Activated CD4-positive, alpha-beta T cell treated with anti-CD3 and anti-CD28 coated beads for 36 hours (primary cell): ENCODE results near the gene FARS2. TPM values are rescaled to one million over a fixed set of nuclear protein-coding genes. Genes with fewer than 3 reads are reported as not detected.

ENCODE experiments used
- ATAC-seq: fragments of 200-7000 bp; cut with Tn5 transposase; one replicate; pipeline ENCODE4 v1.10.0; 2021; ENCODE audit warnings: mild to moderate bottlenecking, moderate library complexity
- CTCF ChIA-PET: fragments of 350-600 bp; sonication (Branson Sonifier 250); formaldehyde crosslinking; loops from one replicate; lab custom pipeline; 2021; ENCODE audit warnings: antibody characterized with exemption; lab: Charles Lee
- POLR2A ChIA-PET: fragments of 350-600 bp; sonication (Branson Sonifier 250); formaldehyde crosslinking; loops from one replicate; lab custom pipeline; 2021; ENCODE audit warnings: antibody characterized with exemption, inconsistent platforms; lab: Charles Lee
- DNase-seq: peaks from one replicate; pipeline ENCODE4 v3.0.0-alpha.2; 2020
- H3K27ac Mint-ChIP-seq: one replicate; pipeline ENCODE4 v1.8.0; 2021; ENCODE audit warnings: mixed read lengths
- H3K27me3 Mint-ChIP-seq: one replicate; pipeline ENCODE4 v1.8.0; 2021; ENCODE audit warnings: mixed read lengths
- H3K36me3 Mint-ChIP-seq: one replicate; pipeline ENCODE4 v1.8.0; 2021; ENCODE audit warnings: low read depth, mixed read lengths
- H3K4me1 Mint-ChIP-seq: one replicate; pipeline ENCODE4 v1.8.0; 2021; ENCODE audit warnings: mixed read lengths
- H3K4me3 Mint-ChIP-seq: one replicate; pipeline ENCODE4 v1.8.0; 2021; ENCODE audit warnings: mild to moderate bottlenecking, moderate library complexity, mixed read lengths
- H3K9me3 Mint-ChIP-seq: one replicate; pipeline ENCODE4 v1.8.0; 2021; ENCODE audit warnings: low read depth, mixed read lengths
- intact Hi-C, 2 experiments: fragments of 100-400 bp; cut with DNase I in 1 of 2; cut with micrococcal nuclease in 1 of 2; formaldehyde crosslinking; loops; one replicate each; pipeline versions ENCODE4 v1.14.2 to v1.15.1; 2022 to 2024; cut with DNase I, micrococcal nuclease
- total RNA-seq, 2 experiments: library from RNA; stranded (reverse); gene quantifications; one replicate each; pipeline ENCODE4 v1.2.3, GENCODE V29; 2021

The FARS2 gene
- total RNA-seq, 2 experiments from 2014 or later: 17.6 to 18.4 TPM

DNA sequence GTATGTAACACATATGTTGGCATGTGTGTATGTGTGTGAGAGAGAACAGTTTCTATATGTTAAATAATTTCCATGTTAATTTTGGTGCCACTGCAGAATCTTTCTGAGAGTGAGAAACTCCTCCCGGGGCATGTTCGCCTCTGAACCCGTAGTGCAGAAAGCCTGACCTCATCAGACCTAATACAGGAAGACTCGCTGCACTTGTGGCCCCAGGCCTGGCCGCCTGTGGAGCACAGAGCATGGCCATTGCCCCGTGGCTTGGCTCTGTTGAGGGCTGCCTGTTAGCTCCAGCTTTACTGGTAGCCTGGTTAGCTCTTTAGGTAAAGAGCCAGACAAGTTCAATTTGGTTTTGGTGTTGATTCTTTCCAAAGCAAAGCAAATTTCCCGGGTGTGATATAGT lies 25.5 kb downstream of the FARS2 start:
- no peak for ATAC-seq
- Mint-ChIP-seq H3K36me3 (peaks cover 9% of the 10 kb centered on the region), H3K27me3 (no peaks in the 10 kb centered on the region), H3K9me3 (no peaks in the 10 kb centered on the region), H3K4me1 (peaks cover 47% of the 10 kb centered on the region), H3K4me3 (no peak overlapping the region), H3K27ac (peak overlapping the region; percentile 68)
- DNase-seq: no peak
- ChIA-PET POLR2A (no interaction called here), CTCF (interaction anchor here (0.9 kb wide), 1 partner anchor 16 kb away, joined by 3 read pairs; no protein-coding TSS in a partner anchor)
- intact Hi-C loops: no loop called here

DNA sequence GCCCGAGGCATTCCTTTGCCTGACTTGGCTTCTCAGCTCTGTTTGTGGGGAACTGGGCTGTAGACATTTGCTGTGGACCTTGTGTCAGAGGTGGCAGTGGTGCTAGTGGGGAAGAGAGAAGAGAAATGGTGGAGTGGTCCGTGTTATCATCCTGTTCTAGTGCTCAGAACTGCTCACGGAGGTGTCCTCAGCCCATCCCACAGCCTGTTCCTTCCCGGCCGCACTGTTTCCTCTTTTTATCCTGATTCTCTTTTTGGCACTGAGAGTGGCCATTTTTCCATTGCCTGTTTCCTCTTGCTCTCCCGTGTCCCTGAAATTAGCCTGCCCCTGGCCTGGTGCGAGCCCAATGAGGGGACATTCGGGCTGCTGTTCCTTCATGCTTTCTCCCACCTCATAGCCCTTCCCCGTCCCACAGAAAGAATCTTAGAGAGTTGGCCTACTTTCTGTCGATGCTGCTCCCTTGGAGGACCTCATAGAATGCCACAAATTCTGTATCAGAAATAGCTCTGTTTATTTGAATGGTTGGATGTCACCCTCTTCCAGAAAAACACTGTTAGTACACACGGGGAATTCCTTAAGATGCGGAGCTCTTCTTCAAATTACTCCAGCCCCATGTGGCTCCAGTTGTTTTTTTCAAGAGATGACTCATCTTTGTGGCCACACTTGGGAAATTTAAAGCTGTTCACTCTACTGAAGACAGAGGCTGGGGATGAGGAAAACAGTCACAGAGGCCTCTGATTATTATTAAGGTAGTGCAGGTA lies 26.1 kb downstream of the FARS2 start:
- peaks cover 9% of the 10 kb centered on the region for H3K36me3 Mint-ChIP-seq
- POLR2A ChIA-PET: no interaction called here
- no peaks in the 10 kb centered on the region for H3K27me3 Mint-ChIP-seq
- H3K4me1 Mint-ChIP-seq: peaks cover 50% of the 10 kb centered on the region
- DNase-seq: no peak
- ATAC-seq: peak; percentile 20
- H3K4me3 Mint-ChIP-seq: no peak overlapping the region
- intact Hi-C loops: no loop called here
- H3K9me3 Mint-ChIP-seq: no peaks in the 10 kb centered on the region
- H3K27ac Mint-ChIP-seq: peak overlapping the region; percentile 68
- CTCF ChIA-PET: interaction anchor here (0.9 kb wide), 3 partner anchors 15 to 144 kb away, joined by 3 to 4 read pairs (median 3); no protein-coding TSS in a partner anchor

DNA sequence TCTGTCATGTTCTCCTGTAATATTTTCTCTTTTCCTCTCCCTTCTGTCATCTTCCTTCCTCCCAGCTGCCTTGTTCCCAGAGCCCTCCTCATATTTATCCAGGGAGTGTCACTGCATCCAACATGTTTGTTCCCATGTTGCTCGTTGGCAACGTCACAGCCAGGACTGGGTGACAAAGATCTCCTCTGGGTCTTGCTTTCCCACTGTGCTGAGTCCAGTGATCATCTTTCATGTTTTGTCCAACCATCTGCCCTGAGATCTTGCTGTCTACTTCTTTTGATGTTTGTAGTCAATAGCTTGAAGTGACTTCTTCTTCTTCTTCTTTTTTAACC lies 26.6 kb downstream of the FARS2 start:
- Mint-ChIP-seq H3K27ac (peak overlapping the region; percentile 68), H3K27me3 (no peaks in the 10 kb centered on the region), H3K9me3 (no peaks in the 10 kb centered on the region), H3K4me1 (peaks cover 52% of the 10 kb centered on the region), H3K4me3 (no peak overlapping the region), H3K36me3 (peaks cover 9% of the 10 kb centered on the region)
- intact Hi-C loops: no loop called here
- ChIA-PET CTCF (interaction anchor here (0.6 to 0.9 kb wide), 4 partner anchors 15 to 926 kb away, joined by 3 to 4 read pairs (median 3); no protein-coding TSS in a partner anchor), POLR2A (no interaction called here)
- ATAC-seq (no peak), DNase-seq (no peak)

DNA sequence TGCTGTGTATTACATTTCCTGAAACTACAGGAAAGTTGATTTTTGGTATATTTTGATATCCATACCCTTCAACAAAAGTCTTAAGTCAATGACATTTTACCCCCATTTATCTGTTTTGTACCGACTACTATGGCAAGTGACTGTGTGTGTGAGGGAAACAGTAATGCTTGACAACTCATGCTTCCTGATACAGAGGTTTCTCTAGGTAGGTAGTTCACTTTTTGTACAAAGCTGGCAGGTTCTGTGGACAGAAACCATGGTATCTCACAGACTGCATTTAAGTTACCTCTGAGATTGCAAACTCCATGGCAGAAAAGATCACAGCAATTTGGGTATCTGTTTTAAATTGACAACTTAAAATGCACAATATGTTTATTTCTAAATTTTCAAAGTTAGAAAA lies 28.8 kb downstream of the FARS2 start:
- H3K4me3 Mint-ChIP-seq: no peak overlapping the region
- no peaks in the 10 kb centered on the region for H3K9me3 Mint-ChIP-seq
- H3K27me3 Mint-ChIP-seq: no peaks in the 10 kb centered on the region
- POLR2A ChIA-PET: no interaction called here
- intact Hi-C loops: no loop called here
- CTCF ChIA-PET: interaction anchor here (1.1 to 1.3 kb wide), 5 partner anchors 10 to 27 kb away, joined by 3 to 9 read pairs (median 3); no protein-coding TSS in a partner anchor
- peaks cover 9% of the 10 kb centered on the region for H3K36me3 Mint-ChIP-seq
- H3K4me1 Mint-ChIP-seq: peaks cover 62% of the 10 kb centered on the region
- DNase-seq: no peak
- H3K27ac Mint-ChIP-seq: no peak overlapping the region
- ATAC-seq: no peak

DNA sequence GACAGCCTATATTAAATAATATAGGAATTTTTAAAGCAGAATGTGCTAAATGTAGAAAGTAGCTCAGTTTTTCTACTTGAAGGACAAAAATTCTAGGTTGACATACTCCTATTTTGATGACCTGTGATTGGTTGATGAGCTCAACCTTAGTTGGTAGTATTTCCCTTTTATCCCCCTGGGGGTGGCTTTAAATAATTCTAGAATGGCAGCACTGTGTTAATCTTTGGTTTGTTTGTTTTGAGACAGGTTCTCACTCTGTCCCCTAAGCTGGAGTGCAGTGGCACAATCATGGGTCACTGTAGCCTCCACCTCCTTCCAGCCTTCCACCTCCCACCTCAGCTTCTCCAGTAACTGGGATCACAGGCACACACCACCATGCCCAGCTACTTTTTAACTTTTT lies 29.2 kb downstream of the FARS2 start:
- intact Hi-C loops: no loop called here
- H3K27me3 Mint-ChIP-seq: no peaks in the 10 kb centered on the region
- no peak for ATAC-seq
- DNase-seq: no peak
- ChIA-PET POLR2A (interaction anchor here (0.7 kb wide), 1 partner anchor 16 kb away, joined by 3 read pairs; no protein-coding TSS in a partner anchor), CTCF (interaction anchor here (1.1 to 1.3 kb wide), 5 partner anchors 10 to 27 kb away, joined by 3 to 9 read pairs (median 3); no protein-coding TSS in a partner anchor)
- H3K36me3 Mint-ChIP-seq: peaks cover 9% of the 10 kb centered on the region
- no peak overlapping the region for H3K4me3 Mint-ChIP-seq
- H3K9me3 Mint-ChIP-seq: no peaks in the 10 kb centered on the region
- no peak overlapping the region for H3K27ac Mint-ChIP-seq
- H3K4me1 Mint-ChIP-seq: peaks cover 60% of the 10 kb centered on the region

DNA sequence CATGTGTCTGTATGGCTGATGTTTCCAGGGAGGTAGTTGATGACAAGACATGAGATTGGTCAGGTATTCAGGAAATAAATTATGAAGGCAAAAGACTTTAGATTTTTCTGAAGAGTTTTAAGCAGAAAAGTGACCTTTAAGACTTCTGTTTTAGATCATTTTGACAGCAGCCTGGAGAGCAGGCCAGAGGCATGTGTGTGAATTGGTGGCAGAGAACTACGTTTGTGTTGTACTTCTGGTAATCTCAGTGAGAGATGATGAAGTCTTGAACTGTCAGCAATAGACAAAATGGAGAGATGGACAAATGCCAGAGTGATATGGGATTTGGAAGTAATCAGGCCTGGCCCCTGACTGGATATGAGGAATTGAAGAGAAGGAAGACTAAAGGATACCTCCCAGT lies 30.8 kb downstream of the FARS2 start:
- H3K36me3 Mint-ChIP-seq: peaks cover 15% of the 10 kb centered on the region
- H3K4me1 Mint-ChIP-seq: peaks cover 62% of the 10 kb centered on the region
- no peaks in the 10 kb centered on the region for H3K9me3 Mint-ChIP-seq
- H3K4me3 Mint-ChIP-seq: no peak overlapping the region
- no peak for DNase-seq
- ChIA-PET CTCF (interaction anchor here (1.6 kb wide), 1 partner anchor 148 kb away, joined by 5 read pairs; no protein-coding TSS in a partner anchor), POLR2A (no interaction called here)
- no peak overlapping the region for H3K27ac Mint-ChIP-seq
- ATAC-seq: no peak
- no peaks in the 10 kb centered on the region for H3K27me3 Mint-ChIP-seq
- intact Hi-C loops: no loop called here

DNA sequence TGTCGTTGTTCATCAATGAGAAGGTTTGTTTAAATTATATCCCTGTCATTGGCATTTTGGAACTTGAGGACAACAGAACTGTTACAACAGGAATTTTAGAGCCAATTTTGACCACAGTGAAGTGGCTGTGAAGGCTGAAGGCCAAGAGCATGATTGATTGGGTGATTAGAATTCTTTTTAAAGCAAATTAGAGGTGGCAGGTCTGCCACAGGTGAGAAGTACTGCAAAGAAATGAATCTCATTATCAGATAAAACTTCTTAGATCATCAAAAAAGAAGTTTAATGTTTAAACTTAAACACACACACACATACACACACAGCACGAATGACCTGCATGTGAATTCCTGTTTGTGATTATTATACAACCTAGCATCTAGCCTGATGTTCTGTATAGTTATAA lies 32.4 kb downstream of the FARS2 start:
- CTCF ChIA-PET: interaction anchor here (0.7 kb wide), 1 partner anchor 364 kb away, joined by 4 read pairs; no protein-coding TSS in a partner anchor
- Mint-ChIP-seq H3K4me3 (no peak overlapping the region), H3K9me3 (no peaks in the 10 kb centered on the region), H3K4me1 (peaks cover 51% of the 10 kb centered on the region), H3K36me3 (peaks cover 12% of the 10 kb centered on the region), H3K27me3 (no peaks in the 10 kb centered on the region), H3K27ac (no peak overlapping the region)
- intact Hi-C loops: no loop called here
- ATAC-seq (no peak), DNase-seq (no peak)
- POLR2A ChIA-PET: no interaction called here

DNA sequence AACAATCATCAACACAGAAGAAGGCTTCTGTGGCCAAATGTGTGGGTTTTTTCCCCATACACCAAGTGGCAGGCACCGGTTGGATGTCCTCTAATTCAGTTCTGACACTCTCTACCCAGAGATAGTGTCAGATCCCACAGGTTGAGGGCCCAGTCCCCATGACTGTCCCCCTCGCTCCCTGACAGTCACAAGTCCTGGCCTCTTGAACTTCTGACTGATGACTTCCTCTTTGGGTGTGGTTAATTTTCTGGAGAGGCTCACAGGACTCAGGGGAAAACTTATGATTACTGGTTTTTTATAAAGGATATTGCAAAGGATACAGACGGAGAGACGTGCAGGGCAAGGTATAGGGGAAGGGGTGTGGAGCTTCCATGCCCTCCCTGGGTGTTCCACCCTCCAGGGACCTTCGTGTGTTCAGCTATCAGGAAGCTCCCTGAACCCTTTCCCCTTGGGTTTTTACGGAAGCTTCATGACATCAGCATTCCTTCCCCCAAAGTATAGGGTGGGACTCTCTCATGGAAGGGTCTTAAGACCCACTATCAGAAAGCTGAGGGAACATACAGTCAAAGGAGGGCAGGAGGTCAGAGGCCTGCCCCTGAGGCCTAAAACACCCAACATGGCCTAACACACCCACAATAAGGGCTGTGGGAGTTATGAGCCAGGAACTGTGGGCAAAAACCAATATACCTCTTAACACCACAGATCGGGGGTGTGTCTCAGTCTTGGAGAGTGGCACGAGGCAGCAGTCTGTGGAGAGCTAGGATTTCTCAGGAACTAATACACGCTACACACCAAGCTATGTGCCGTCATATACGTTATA lies 33.3 kb downstream of the FARS2 start:
- CTCF ChIA-PET: interaction anchor here (0.7 to 1.3 kb wide), 2 partner anchors 17 to 151 kb away, joined by 3 to 7 read pairs; no protein-coding TSS in a partner anchor
- no peak overlapping the region for H3K4me3 Mint-ChIP-seq
- H3K9me3 Mint-ChIP-seq: no peaks in the 10 kb centered on the region
- H3K27me3 Mint-ChIP-seq: no peaks in the 10 kb centered on the region
- ATAC-seq (peak; percentile 78), DNase-seq (peak; percentile 42)
- peaks cover 12% of the 10 kb centered on the region for H3K36me3 Mint-ChIP-seq
- intact Hi-C loops: no loop called here
- peak overlapping the region; percentile 40 for H3K27ac Mint-ChIP-seq
- POLR2A ChIA-PET: interaction anchor here (0.6 kb wide), 1 partner anchor 54 kb away, joined by 3 read pairs; no protein-coding TSS in a partner anchor
- H3K4me1 Mint-ChIP-seq: peaks cover 57% of the 10 kb centered on the region

DNA sequence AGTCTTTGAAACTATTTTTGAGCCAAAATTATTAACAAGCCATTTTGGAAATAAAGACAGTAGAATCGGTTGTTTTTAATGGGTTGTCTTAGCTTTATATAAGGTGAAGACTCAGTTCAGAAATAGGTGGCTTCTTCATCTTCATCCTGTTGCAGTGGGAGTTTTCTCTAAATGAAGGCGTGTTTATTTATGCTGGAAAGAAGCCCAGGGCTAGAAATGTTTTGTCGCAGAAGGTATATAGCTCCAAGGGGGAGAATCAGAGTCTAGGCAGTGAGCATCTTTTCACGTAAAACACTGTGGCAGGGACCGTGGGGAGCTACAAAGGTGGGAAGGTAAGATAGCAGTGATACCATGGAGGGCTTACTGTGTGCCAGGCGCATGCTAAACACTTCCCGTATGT lies 34.3 kb downstream of the FARS2 start:
- Mint-ChIP-seq H3K27me3 (no peaks in the 10 kb centered on the region), H3K9me3 (no peaks in the 10 kb centered on the region), H3K4me1 (peaks cover 60% of the 10 kb centered on the region), H3K27ac (no peak overlapping the region), H3K4me3 (no peak overlapping the region), H3K36me3 (peaks cover 11% of the 10 kb centered on the region)
- DNase-seq: no peak
- ChIA-PET CTCF (interaction anchor here (1.3 kb wide), 1 partner anchor 152 kb away, joined by 7 read pairs; no protein-coding TSS in a partner anchor), POLR2A (interaction anchor here (0.6 kb wide), 1 partner anchor 56 kb away, joined by 3 read pairs; no protein-coding TSS in a partner anchor)
- intact Hi-C loops: no loop called here
- no peak for ATAC-seq

DNA sequence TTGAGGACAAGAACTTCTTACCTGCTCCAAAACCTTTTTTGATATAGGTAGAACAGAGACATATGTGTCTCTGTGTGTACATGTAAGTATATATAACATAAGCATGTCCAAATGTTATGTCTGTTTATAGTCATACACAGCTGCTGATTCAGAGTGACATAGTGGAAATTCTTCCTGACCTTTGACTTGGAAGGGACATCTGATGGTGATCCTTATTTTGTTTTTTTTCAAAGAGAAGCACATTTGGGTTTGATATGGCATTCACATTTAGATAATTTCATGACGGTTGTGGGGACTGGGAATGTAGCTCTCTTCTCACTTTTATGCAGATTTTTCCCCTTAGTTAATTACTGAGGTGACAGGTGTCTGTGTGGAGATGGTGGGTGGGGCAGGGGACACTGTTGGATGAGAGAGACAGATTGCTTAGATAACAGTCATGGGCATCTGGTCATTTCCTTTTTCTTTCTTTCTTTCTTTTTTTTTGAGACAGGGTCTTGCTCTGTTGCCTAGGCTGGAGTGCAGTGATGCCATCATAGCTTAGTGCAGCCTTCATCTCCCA lies 39.0 kb downstream of the FARS2 start:
- Mint-ChIP-seq H3K36me3 (peaks cover 6% of the 10 kb centered on the region), H3K27ac (no peak overlapping the region), H3K27me3 (no peaks in the 10 kb centered on the region), H3K4me3 (no peak overlapping the region), H3K4me1 (peaks cover 56% of the 10 kb centered on the region), H3K9me3 (no peaks in the 10 kb centered on the region)
- intact Hi-C loops: no loop called here
- ChIA-PET CTCF (interaction anchor here (0.7 to 2.9 kb wide), 3 partner anchors 10 to 38 kb away, joined by 3 to 9 read pairs (median 3); no protein-coding TSS in a partner anchor), POLR2A (no interaction called here)
- DNase-seq (no peak), ATAC-seq (no peak)
